HG02840 (cell line): ENCODE results near the gene YY2.
"Not testable (repeated sequence)": the region's sequence is repeated elsewhere in the genome, so short reads cannot be mapped to it uniquely, and the experiment has no call there.

Source experiments
- ATAC-seq: cut with Tn5 transposase; IDR thresholded peaks from one replicate; pipeline ENCODE4 v1.9.1; 2021; ENCODE audit warnings: mild to moderate bottlenecking, moderate library complexity, moderate number of reproducible peaks; ENCODE audit not compliant: unreplicated experiment, low FRiP score

The YY2 gene

GRCh38 chrX:21855937-21856415, at the start of gene YY2:
Gene YY2, plus strand, starts transcription at chrX:21855987. Its CDS starts 498 bp downstream, at chrX:21856485.
- no peak for ATAC-seq

GRCh38 chrX:21806691-21807090, 49.1 kb upstream of the YY2 start:
- ATAC-seq = no peak

- no peak for ATAC-seq
These were observed 44.0 kb upstream of the YY2 start for GRCh38 chrX:21811832-21812231.

- ATAC-seq = no peak
These were observed 43.2 kb upstream of the YY2 start for GRCh38 chrX:21812628-21813027.

- ATAC-seq = no peak
These were observed 42.0 kb upstream of the YY2 start for GRCh38 chrX:21813612-21814368.

GRCh38 chrX:21816136-21816535, 39.7 kb upstream of the YY2 start:
- ATAC-seq = no peak

GRCh38 chrX:21820170-21820569, 35.6 kb upstream of the YY2 start:
- ATAC-seq = not testable (repeated sequence)

GRCh38 chrX:21821875-21822274, 33.9 kb upstream of the YY2 start:
- ATAC-seq = no peak

- ATAC-seq = no peak
These were observed 24.3 kb upstream of the YY2 start for GRCh38 chrX:21831496-21831895.

GRCh38 chrX:21837056-21837455, 18.7 kb upstream of the YY2 start:
- no peak for ATAC-seq

- no peak for ATAC-seq
These were observed 16.9 kb upstream of the YY2 start for GRCh38 chrX:21838937-21839333.

GRCh38 chrX:21839334-21840192, 16.2 kb upstream of the YY2 start, which contains the start of gene MBTPS2:
Gene MBTPS2, plus strand, starts transcription at chrX:21839617. Its CDS starts 118 bp downstream, at chrX:21839735.
- ATAC-seq = peak; percentile 80

- ATAC-seq = peak; percentile 20
These were observed 15.6 kb upstream of the YY2 start for GRCh38 chrX:21840193-21840545.

GRCh38 chrX:21843179-21843578, 12.6 kb upstream of the YY2 start:
- ATAC-seq = no peak

GRCh38 chrX:21845096-21845495, 10.7 kb upstream of the YY2 start:
- no peak for ATAC-seq

GRCh38 chrX:21847342-21847741, 8.4 kb upstream of the YY2 start:
- ATAC-seq = no peak

GRCh38 chrX:21853578-21853977, 2.2 kb upstream of the YY2 start:
- ATAC-seq = no peak

GRCh38 chrX:21856504-21856903, 717 bp downstream of the YY2 start:
- ATAC-seq = no peak

- no peak for ATAC-seq
These were observed 7.5 kb downstream of the YY2 start for GRCh38 chrX:21863241-21863640.

GRCh38 chrX:21865436-21865835, 9.6 kb downstream of the YY2 start:
- no peak for ATAC-seq

- ATAC-seq = no peak
These were observed 14.7 kb downstream of the YY2 start for GRCh38 chrX:21870494-21870893.
